DOHH2 (cell line): ENCODE measurements around the gene PPP1R14C.

Experiments used
- EZH2phosphoT487 ChIP-seq: fragments of 200-600 bp; sonication (generic); IDR thresholded peaks from 2 replicates; pipeline ENCODE4 v1.6.1; 2017; ENCODE audit warnings: borderline replicate concordance, mild to moderate bottlenecking, antibody characterized with exemption, low read length, moderate library complexity, mixed read lengths
- TF ChIP-seq, protein P1 (sequence below): fragments of 200-600 bp; sonication (generic); IDR thresholded peaks from one replicate; pipeline ENCODE4 v1.5.1; 2014; ENCODE audit warnings: antibody characterized with exemption, mild to moderate bottlenecking, low read depth, low read length; ENCODE audit not compliant: poor library complexity, severe bottlenecking

DNA sequence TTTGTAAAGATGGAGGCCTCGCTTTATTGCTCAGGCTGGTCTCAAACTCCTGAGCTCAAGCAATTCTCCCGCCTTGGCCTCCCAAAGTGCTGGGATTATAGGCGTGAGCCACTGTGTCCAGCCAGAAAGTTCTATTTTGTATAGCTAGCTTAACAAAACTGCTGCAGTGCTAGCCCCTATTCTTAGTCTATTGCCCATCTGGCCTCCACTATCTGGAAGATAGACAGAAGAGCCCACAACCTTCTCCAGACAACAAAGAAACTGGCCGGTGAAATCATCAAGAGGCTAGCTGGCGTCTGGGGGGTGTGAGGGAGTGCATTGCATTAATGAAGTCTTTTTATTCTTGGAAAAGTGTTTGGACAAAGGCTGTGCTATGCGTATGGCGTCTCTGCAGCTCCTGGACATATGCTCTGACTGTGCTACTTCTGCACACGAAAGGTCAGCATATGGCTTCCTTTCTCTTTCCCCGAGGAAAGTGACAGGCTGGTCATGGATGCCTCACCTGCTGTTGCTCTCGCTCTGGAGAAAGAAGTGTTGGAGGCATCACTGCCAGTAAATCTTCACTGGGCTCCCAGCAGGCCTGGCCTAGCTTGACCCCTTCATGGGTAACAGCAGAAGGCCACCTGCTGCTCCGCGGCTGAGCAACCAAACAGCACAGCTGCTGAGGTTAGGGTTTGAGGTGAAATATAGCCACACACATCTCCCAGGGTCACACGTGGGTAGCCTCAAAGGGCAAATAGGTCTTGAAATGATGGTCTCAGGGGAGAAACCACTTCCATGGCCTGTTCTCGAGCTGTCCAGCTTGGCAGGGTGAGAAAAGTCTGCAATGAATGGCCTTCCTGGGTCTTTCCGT lies 130.8 kb downstream of the PPP1R14C start:
- TF ChIP-seq, protein P1, sequence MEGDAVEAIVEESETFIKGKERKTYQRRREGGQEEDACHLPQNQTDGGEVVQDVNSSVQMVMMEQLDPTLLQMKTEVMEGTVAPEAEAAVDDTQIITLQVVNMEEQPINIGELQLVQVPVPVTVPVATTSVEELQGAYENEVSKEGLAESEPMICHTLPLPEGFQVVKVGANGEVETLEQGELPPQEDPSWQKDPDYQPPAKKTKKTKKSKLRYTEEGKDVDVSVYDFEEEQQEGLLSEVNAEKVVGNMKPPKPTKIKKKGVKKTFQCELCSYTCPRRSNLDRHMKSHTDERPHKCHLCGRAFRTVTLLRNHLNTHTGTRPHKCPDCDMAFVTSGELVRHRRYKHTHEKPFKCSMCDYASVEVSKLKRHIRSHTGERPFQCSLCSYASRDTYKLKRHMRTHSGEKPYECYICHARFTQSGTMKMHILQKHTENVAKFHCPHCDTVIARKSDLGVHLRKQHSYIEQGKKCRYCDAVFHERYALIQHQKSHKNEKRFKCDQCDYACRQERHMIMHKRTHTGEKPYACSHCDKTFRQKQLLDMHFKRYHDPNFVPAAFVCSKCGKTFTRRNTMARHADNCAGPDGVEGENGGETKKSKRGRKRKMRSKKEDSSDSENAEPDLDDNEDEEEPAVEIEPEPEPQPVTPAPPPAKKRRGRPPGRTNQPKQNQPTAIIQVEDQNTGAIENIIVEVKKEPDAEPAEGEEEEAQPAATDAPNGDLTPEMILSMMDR: no peak
- no peak for TF ChIP-seq EZH2phosphoT487
